Testis (tissue), 3 donors: Measurements from ENCODE around the gene ELMO1. TPM values are rescaled to one million over a fixed set of nuclear protein-coding genes. Genes with fewer than 3 reads are reported as not detected.

Experiments
- DNase-seq: peaks from one replicate; pipeline ENCODE4 v3.0.0-alpha.2; 2019
- H3K27ac ChIP-seq, 2 donors: fragments of 200-600 bp; sonication (generic); one replicate each; pipeline ENCODE4 v1.5.1; 2019
- H3K27me3 ChIP-seq: fragments of 200-600 bp; sonication (generic); one replicate; pipeline ENCODE4 v1.5.1; 2019
- H3K36me3 ChIP-seq: fragments of 200-600 bp; sonication (generic); one replicate; pipeline ENCODE4 v1.5.1; 2017; ENCODE audit warnings: low read depth; ENCODE audit errors: missing control alignments
- H3K4me1 ChIP-seq: fragments of 200-600 bp; sonication (generic); one replicate; pipeline ENCODE4 v1.5.1; 2019
- H3K4me3 ChIP-seq, 2 donors: fragments of 200-600 bp; sonication (generic); one replicate each; pipeline ENCODE4 v1.5.1; 2017 to 2019
- H3K9me3 ChIP-seq: fragments of 200-600 bp; sonication (generic); one replicate; pipeline ENCODE4 v1.5.1; 2017
- POLR2A ChIP-seq: fragments of 450-650 bp; IDR thresholded peaks from one replicate; pipeline ENCODE4 v1.6.1; 2017; ENCODE audit warnings: antibody characterized with exemption, mild to moderate bottlenecking, moderate library complexity
- WGBS, 2 donors: methylation state at CpG; one replicate each; pipeline ENCODE4 v1.1.5; 2018; 5-methylcytosine and 5-hydroxymethylcytosine counted together
- intact Hi-C: fragments of 100-400 bp; cut with DNase I; formaldehyde crosslinking; loops from one replicate; pipeline ENCODE4 v1.15.1; 2023; ENCODE audit warnings: low total_unique reads
- polyA plus RNA-seq: library from polyadenylated mRNA; stranded (reverse); fragments of 350-450 nt; fragmentation: Illumina TruSeq; extraction: RNeasy Lipid Tissue Mini Kit (QIAGEN cat#74804); gene quantifications from one replicate; pipeline ENCODE4 v1.2.3, GENCODE V29; 2014; ENCODE audit warnings: low read depth, low replicate concordance; ENCODE audit not compliant: insufficient read depth
- total RNA-seq, 2 donors: library from RNA; depleted of rRNA; stranded (reverse); fragments of >200 nt; gene quantifications; one replicate each; pipeline ENCODE4 v1.2.3, GENCODE V29; 2016
- TF ChIP-seq, protein P1 (sequence below), 3 experiments: fragments of 450-650 bp in 2 of 3; fragments of 200-600 bp in 1 of 3; sonication (generic) in 1 of 3; IDR thresholded peaks; one replicate each; pipeline ENCODE4 v1.5.1; 2016 to 2019; ENCODE audit warnings: antibody characterized with exemption in 3 of 3, mild to moderate bottlenecking in 2 of 3, moderate library complexity in 1 of 3

Gene ELMO1
- total and polyA plus RNA-seq, 3 donors from 2014 or later, result 12.9 to 47.2 (median 36.5) TPM

DNA sequence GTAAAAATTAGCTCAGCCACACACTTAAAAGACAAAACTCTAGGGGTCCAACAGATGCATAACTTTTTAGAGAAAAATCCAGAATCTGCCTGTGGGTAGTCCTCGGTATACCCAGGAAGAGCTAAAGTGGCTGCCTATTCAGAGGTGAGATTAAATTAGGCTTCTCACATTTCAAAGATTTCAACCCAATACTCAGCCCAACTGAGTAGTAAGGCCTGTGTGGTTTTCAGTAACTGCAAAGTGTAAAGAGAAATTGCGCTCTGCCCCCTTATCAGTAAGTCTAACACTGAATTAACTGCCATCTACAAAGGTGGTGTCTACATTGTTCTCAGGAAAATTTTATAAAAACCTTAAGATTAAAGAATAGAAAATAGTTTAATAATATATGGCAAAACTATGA is 88.2 kb downstream of the ELMO1 start:
- no peak for TF ChIP-seq POLR2A
- TF ChIP-seq, protein P1, sequence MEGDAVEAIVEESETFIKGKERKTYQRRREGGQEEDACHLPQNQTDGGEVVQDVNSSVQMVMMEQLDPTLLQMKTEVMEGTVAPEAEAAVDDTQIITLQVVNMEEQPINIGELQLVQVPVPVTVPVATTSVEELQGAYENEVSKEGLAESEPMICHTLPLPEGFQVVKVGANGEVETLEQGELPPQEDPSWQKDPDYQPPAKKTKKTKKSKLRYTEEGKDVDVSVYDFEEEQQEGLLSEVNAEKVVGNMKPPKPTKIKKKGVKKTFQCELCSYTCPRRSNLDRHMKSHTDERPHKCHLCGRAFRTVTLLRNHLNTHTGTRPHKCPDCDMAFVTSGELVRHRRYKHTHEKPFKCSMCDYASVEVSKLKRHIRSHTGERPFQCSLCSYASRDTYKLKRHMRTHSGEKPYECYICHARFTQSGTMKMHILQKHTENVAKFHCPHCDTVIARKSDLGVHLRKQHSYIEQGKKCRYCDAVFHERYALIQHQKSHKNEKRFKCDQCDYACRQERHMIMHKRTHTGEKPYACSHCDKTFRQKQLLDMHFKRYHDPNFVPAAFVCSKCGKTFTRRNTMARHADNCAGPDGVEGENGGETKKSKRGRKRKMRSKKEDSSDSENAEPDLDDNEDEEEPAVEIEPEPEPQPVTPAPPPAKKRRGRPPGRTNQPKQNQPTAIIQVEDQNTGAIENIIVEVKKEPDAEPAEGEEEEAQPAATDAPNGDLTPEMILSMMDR (IDR thresholded peaks at IDR 0.05), result no peak
- Histone ChIP-seq H3K9me3 (no peaks in the 10 kb centered on the region), H3K4me3 (no peak overlapping the region), H3K27me3 (no peaks in the 10 kb centered on the region), H3K4me1 (peaks cover 4% of the 10 kb centered on the region), H3K36me3 (no peaks in the 10 kb centered on the region), H3K27ac (no peak overlapping the region)
- intact Hi-C loops, result no loop called here
- WGBS, 2 donors, result 90 to 100% methylated on average over 2 of the region's 2 CpGs
- DNase-seq, result no peak

DNA sequence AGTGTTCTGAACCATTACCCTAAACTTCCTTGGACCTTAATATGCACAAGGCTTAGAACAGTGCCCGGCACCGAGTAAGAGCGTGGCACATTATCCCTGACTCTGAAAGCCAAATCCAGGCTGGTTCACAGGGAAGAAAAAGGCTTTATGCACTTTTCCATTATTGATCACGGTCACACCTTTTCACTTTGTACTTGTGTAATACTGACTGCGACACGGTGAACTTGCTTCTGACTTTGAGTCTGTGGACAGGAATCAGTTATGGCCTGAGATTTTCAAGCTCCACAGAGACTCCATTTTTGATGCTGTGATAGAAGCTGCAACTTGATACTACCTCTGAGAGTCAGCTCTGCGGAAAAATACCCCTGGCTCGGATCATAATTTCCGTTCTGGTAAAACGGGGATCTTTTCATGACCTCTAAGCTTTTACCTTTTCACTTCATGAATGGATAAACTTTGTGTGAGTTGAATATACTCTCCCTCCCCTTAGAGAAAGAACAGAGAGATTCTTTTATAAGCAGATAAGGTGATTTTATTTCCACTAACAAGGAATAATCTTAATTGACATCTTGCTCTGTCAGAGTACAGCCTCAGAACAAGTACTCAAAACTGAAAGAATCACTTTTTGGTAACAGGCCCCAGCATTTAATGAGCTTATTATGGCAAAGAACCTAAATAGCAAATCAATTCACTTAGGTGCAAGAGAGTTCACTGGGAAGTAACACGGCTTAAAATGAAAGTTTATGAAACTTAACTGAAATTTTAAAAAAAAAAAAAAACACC is 88.8 kb downstream of the ELMO1 start:
- Histone ChIP-seq H3K27ac (no peak overlapping the region), H3K4me3 (no peak overlapping the region), H3K27me3 (no peaks in the 10 kb centered on the region), H3K36me3 (no peaks in the 10 kb centered on the region), H3K4me1 (peaks cover 4% of the 10 kb centered on the region), H3K9me3 (no peaks in the 10 kb centered on the region)
- intact Hi-C loops, result no loop called here
- TF ChIP-seq, protein P1 (IDR thresholded peaks at IDR 0.05), result no peak
- no peak for TF ChIP-seq POLR2A
- no peak for DNase-seq
- 73 to 82% methylated on average over 11 of the region's 11 CpGs for WGBS, 2 donors

DNA sequence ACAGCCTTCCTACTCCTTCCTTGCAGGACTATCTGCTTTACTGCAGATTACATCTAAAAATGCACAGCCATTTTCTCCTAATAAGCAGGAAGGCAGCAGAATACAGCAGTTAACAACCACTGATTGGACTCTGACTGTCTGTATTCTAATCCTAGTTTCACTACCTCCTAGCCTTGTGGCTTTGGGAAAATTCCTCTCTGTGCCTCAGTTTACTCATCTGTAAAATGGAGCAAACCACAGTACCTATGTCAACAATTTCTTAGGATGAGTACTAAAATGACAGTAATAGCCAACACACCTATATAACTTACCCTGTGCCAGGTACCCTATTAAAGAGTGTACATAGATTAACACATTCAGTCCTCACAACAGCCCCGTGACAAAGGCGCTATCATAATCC is 89.5 kb downstream of the ELMO1 start:
- DNase-seq, result no peak
- H3K36me3 ChIP-seq, result no peaks in the 10 kb centered on the region
- H3K27me3 ChIP-seq, result no peaks in the 10 kb centered on the region
- no peaks in the 10 kb centered on the region for H3K9me3 ChIP-seq
- intact Hi-C loops, result no loop called here
- 95 to 100% methylated on average over 2 of the region's 2 CpGs for WGBS, 2 donors
- no peak for TF ChIP-seq POLR2A
- TF ChIP-seq, protein P1 (IDR thresholded peaks at IDR 0.05), result no peak
- H3K4me3 ChIP-seq, result no peak overlapping the region
- H3K4me1 ChIP-seq, result peaks cover 4% of the 10 kb centered on the region
- no peak overlapping the region for H3K27ac ChIP-seq

DNA sequence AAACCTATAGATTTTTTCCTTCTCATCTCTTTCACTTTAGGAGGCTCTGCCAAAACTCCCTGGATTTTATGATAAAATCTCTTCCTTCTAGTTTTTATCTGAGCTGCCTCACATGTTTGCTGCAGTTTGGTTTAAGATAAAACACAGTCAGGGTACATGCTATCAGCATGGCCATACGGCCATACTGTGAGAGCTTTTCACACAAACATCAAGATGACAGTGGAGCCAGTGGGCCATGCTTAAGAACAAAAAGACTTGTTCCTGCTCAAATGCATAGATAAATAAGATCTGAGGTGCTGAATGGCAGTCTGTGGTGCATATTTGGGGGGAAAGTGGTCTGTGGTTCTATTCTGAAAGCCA is 91.0 kb downstream of the ELMO1 start:
- no peak overlapping the region for H3K27ac ChIP-seq
- H3K4me1 ChIP-seq, result peaks cover 4% of the 10 kb centered on the region
- intact Hi-C loops, result no loop called here
- no peaks in the 10 kb centered on the region for H3K36me3 ChIP-seq
- no peaks in the 10 kb centered on the region for H3K27me3 ChIP-seq
- DNase-seq, result no peak
- no peak for TF ChIP-seq POLR2A
- TF ChIP-seq, protein P1 (IDR thresholded peaks at IDR 0.05), result no peak
- no peak overlapping the region for H3K4me3 ChIP-seq
- 50 to 73% methylated on average over 1 of the region's 1 CpG for WGBS, 2 donors
- H3K9me3 ChIP-seq, result no peaks in the 10 kb centered on the region
